ENCODE results near the gene CREB3L2. TPM values are rescaled to one million over a fixed set of nuclear protein-coding genes. Genes with fewer than 3 reads are reported as not detected.
"Not testable (repeated sequence)": the region's sequence is repeated elsewhere in the genome, so short reads cannot be mapped to it uniquely, and the experiment has no call there.

The CREB3L2 gene
- total RNA-seq, 1 experiment from 2014 or later = 4.1 TPM

DNA sequence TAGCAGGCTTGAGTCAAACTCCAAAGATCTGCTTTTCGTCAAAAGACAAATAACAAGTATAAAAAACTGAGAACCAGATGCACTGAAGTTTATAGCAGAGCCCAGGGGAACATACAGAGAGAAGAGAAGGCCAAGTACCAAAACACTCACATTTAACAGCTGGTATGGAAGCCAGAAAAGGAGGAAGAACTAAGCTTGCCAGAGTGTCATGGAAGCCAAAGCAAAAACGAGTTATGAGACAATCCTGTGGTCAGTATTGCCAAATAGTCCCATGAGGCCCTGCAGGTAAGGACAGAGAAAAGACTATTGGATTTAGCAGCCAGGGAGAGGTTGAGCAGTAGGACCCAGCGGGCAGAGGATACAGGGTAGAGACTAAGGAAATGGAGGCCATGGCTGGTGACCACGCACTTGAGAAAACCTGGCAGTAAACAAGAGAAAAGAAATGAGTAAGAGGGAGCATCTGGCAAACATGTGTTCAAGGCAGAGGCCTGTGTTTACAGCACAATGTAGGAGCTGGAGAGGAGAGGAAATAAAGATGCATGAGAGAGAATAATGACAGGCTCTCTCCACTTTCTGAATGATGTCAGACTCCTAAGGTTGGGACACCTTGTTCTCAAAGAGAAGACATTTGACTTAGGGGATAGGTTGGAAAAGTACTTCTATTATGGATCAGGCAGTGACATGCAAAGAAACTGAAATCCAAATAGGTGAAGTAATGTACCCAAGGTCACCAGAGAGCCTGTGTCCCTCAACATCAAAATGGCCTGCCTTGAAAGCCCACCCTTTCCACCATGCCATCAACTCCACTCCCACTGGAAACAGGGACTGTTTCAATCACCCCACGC lies 9.1 kb downstream of the CREB3L2 start:
- DNase-seq (ENCODE audit: low spot score) = no peak
- in situ Hi-C loops (cut with HindIII; ENCODE audit: low sequenced_read_pairs) = no loop called here

DNA sequence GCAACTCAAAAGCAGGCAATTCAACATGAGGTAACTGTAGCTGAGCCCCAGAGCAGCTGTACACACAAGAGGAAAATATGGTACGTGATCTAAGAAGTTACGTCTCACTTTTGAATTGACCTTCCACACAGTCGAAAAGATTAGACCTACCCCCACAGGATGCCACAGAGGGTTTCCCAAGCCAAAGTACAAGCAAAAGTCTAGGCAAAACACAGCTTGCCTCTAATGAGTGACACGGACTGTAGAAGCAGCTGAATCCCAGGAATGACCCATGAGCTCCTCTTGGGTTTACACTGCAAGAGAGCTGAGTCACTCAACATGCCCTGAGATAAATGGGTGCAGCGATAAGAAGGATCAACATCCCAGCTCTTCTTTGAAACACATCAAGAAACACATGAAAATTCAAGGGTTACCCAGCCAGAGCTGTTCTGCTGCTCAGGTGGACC lies 9.8 kb downstream of the CREB3L2 start:
- in situ Hi-C loops (cut with HindIII; ENCODE audit: low sequenced_read_pairs) = no loop called here
- no peak for DNase-seq (ENCODE audit: low spot score)

DNA sequence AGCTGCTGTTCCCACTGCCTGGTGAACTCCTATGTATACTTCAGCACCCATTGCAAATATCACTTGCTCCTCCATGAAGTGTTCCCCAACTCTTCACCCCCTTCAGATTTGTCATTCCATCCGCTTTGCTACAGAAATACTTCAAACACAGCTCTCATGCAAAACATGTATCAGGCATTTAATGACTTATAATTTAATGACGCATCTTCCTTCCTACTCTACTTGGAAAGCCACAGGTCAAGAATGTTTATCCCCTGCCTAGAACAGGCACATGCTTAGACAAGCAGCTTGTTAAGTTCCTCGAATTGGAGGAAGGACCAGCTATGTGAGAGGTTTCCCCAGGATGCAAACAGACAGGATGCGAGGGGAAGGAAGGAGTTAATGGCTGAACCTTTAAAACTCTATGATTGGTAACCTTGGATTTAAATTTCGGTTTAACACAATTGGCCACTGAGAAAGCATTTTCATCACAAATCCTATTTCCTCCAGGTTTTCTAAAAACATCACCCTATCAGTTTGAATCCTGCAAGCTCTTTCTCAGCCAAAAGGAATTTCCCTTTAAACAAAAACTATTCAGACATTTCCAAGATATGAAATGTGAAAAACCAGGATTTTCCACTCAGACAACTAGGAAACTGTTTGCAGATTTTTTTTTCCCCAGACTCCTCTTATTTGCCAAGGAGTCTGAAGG lies 11.5 kb downstream of the CREB3L2 start:
- in situ Hi-C loops (cut with HindIII; ENCODE audit: low sequenced_read_pairs) = no loop called here
- DNase-seq (ENCODE audit: low spot score) = no peak

GRCh38 chr7:137989590-137989989 lies 12.3 kb downstream of the CREB3L2 start:
- no peak for DNase-seq (ENCODE audit: low spot score)
- in situ Hi-C loops (cut with HindIII; ENCODE audit: low sequenced_read_pairs) = no loop called here

DNA sequence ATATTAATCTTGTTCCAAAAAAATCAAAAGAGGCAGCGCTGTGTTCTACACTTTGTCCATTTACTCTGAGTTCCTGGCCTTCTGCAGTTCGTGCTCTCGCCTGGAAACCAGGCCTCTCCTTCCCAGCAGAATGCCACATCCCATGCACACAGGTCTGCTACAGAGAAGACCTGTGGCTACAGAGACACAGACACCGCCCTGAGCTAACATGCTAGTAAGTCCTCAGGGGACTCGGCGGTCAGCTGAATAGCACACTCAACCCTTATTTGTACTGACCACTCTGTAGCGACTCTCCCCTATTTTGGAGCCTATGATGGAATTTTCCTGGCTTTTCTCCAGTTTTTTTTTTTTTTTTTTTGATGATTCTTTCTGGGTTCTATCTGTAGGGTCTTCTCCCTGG lies 12.8 kb downstream of the CREB3L2 start:
- in situ Hi-C loops (cut with HindIII; ENCODE audit: low sequenced_read_pairs) = no loop called here
- DNase-seq (ENCODE audit: low spot score) = no peak

DNA sequence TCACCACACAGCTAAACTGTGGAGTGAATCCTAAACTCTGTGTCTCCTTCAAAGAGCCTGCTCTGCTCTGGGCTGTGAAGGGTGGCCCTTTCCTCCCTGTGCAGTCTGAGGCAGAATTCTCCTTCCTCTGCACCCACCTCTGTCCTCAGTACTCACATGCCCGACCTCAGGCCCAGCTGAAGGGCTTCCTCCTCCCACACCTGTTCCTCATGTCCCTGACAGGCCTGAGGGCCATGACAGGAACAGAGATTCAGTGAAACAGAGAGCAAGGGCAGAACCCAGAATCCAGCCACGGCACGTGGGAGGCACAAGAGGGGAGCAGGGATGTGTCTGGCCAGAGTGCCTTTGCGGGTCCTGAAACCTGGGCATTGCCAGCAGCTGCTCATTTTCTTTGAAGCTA lies 13.9 kb downstream of the CREB3L2 start:
- in situ Hi-C loops (cut with HindIII; ENCODE audit: low sequenced_read_pairs) = no loop called here
- DNase-seq (ENCODE audit: low spot score) = no peak

DNA sequence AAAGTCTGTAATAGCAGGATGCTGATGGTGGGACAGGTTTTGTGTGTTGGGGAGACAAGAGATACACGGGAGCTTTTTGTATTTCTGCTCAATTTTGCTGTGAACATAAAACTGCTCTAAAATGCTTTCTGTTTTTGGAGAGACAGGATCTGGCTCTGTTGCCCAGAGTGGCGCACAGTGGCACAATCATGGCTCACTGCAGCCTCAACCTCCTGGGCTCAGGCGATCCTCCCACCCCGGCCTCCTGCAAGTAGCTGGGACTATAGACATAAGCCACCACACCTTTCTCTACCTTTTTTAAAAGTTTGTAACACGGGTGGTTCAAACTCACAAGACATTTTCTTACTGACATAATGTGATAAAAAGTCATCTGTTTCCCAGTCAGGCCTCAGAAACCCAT lies 14.3 kb downstream of the CREB3L2 start:
- no peak for DNase-seq (ENCODE audit: low spot score)
- in situ Hi-C loops (cut with HindIII; ENCODE audit: low sequenced_read_pairs) = no loop called here

DNA sequence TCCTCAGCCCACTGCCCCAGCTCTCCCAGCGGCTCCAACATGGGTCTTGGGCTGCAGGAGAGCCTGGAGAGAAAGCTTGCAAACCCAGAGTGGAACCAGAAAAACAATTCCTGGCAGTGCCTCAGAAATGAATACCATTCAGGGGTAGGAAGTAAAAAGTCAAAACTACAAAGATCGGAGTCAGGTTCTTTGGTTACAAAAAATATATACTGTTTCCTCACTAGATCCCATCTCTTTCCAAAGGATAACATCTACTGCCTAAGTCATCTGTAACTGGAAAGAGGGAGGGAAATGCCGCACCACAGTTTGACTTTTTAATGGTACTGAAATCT lies 14.9 kb downstream of the CREB3L2 start:
- in situ Hi-C loops (cut with HindIII; ENCODE audit: low sequenced_read_pairs) = no loop called here
- DNase-seq (ENCODE audit: low spot score) = no peak

DNA sequence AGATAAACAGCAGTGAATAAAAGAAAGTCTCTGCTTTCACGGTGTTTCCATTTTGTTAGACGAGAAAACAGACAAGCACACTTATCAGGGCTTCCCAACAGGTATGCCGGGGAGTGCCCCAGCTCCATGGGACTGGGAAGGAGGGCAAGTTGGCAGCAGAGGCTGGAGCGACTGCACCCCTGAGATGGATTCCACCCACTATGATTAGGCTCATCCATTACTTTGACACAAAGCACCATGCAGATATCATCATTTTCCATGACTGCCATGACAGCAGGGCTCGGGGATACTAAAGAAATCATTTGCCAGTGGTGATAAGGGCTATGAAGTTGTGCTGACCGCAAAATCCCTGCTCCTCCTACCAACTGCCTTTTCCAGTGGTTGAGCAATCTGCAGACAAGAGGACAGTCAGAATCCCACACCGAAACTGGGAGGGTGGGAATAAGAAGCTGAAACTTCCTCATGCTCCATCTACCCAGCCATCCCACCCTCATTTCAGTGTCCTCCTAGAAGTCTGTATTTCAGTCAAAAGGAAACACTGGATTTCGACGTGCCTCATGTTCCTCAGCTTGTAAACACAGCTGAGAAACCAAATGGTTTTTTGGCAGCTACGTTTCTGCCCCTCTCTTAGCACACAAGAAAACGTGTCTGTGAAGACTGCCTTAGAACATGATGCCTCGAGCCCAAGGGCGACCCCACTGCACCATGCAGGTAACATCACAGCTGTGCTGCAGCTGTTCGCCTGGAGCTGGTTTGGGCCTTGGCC lies 15.5 kb downstream of the CREB3L2 start:
- no peak for DNase-seq (ENCODE audit: low spot score)
- in situ Hi-C loops (cut with HindIII; ENCODE audit: low sequenced_read_pairs) = no loop called here

GRCh38 chr7:137985897-137986251 lies 16.0 kb downstream of the CREB3L2 start:
- DNase-seq (ENCODE audit: low spot score) = no peak
- in situ Hi-C loops (cut with HindIII; ENCODE audit: low sequenced_read_pairs) = no loop called here

DNA sequence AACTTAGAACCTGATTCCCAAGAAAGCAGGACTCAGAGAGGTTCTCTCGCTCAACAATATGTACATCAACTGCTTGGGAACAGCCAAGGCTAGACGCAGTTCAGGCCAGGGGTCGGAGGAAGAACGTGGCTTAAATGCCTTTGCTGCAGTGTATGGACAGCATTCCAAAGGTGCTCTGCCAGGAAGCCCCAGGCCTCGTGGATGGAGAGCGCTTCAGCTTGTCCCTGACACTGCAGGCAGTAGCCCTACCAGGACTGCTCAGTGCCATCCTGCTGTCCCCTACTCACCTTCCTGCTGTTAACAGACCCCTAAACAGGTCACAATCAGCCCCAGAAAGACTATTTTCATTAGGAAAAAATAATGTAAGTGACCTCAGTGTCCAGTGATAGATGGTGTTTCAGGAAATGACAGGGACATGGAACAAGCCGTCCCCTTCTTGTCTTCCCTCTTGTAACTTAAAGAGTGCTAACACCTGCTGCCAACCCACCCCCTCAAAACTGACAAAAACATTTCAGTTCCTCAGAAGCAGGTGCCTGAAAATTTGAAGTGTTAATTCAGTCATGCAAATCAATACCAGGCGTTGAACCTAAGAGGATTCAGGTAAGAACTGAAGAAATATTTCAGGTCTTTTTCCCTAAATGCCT lies 16.5 kb downstream of the CREB3L2 start:
- DNase-seq (ENCODE audit: low spot score) = no peak
- in situ Hi-C loops (cut with HindIII; ENCODE audit: low sequenced_read_pairs) = no loop called here

GRCh38 chr7:137984181-137985041 lies 17.5 kb downstream of the CREB3L2 start:
- in situ Hi-C loops (cut with HindIII; ENCODE audit: low sequenced_read_pairs) = no loop called here
- no peak for DNase-seq (ENCODE audit: low spot score)

- no peak for DNase-seq (ENCODE audit: low spot score)
- in situ Hi-C loops (cut with HindIII; ENCODE audit: low sequenced_read_pairs) = no loop called here
Observed at GRCh38 chr7:137983323-137984008, 18.4 kb downstream of the CREB3L2 start.

DNA sequence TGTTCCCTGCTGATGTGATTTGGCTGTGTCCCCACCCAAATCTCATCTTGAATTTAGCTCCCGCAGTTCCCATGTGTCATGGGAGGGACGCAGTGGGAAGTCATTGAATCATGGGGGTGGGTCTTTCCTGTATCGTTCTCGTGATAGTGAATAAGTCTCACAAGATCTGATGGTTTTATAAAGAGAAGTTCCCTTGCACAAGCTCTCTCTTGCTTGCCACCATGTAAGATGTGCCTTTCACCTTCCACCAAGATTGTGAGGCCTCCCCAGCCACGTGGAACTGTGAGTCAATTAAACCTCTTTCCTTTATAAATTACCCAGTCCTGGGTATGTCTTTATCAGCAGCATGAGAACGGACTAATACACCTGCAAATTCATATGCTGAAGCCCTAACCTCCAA lies 19.5 kb downstream of the CREB3L2 start:
- DNase-seq (ENCODE audit: low spot score); in situ Hi-C loops (cut with HindIII; ENCODE audit: low sequenced_read_pairs): not testable (repeated sequence)

GRCh38 chr7:137981668-137982067 lies 20.2 kb downstream of the CREB3L2 start:
- DNase-seq (ENCODE audit: low spot score) = no peak
- in situ Hi-C loops (cut with HindIII; ENCODE audit: low sequenced_read_pairs) = no loop called here

- DNase-seq (ENCODE audit: low spot score) = no peak
- in situ Hi-C loops (cut with HindIII; ENCODE audit: low sequenced_read_pairs) = no loop called here
Observed at GRCh38 chr7:137981175-137981574, 20.7 kb downstream of the CREB3L2 start.

GRCh38 chr7:137980308-137980707 lies 21.6 kb downstream of the CREB3L2 start:
- DNase-seq (ENCODE audit: low spot score) = no peak
- in situ Hi-C loops (cut with HindIII; ENCODE audit: low sequenced_read_pairs) = no loop called here

All from G401 (cell line).